G401 (cell line): ENCODE results near the gene EIF5A2. TPM values are rescaled to one million over a fixed set of nuclear protein-coding genes. Genes with fewer than 3 reads are reported as not detected.

ENCODE experiments used
- DNase-seq: peaks from one replicate; pipeline ENCODE4 v3.0.0-alpha.2; 2015; ENCODE audit warnings: low spot score
- in situ Hi-C: cut with HindIII; loops from 2 replicates; pipeline ENCODE4 v1.10.0; 2016; ENCODE audit warnings: low sequenced_read_pairs, mixed read lengths
- total RNA-seq: library from RNA; depleted of rRNA; stranded (reverse); fragments of >200 nt; shearing (Covaris generic); gene quantifications from 2 replicates; pipeline ENCODE4 v1.2.3, GENCODE V29; 2014; rRNA removed

EIF5A2 gene
- total RNA-seq, 1 experiment from 2014 or later = 15.6 TPM

- in situ Hi-C loops = no loop called here
- DNase-seq = no peak
Observed at GRCh38 chr3:170864525-170865208, 43.8 kb downstream of the EIF5A2 start.

GRCh38 chr3:170863816-170864215 lies 44.6 kb downstream of the EIF5A2 start:
- DNase-seq = no peak
- in situ Hi-C loops = no loop called here

DNA sequence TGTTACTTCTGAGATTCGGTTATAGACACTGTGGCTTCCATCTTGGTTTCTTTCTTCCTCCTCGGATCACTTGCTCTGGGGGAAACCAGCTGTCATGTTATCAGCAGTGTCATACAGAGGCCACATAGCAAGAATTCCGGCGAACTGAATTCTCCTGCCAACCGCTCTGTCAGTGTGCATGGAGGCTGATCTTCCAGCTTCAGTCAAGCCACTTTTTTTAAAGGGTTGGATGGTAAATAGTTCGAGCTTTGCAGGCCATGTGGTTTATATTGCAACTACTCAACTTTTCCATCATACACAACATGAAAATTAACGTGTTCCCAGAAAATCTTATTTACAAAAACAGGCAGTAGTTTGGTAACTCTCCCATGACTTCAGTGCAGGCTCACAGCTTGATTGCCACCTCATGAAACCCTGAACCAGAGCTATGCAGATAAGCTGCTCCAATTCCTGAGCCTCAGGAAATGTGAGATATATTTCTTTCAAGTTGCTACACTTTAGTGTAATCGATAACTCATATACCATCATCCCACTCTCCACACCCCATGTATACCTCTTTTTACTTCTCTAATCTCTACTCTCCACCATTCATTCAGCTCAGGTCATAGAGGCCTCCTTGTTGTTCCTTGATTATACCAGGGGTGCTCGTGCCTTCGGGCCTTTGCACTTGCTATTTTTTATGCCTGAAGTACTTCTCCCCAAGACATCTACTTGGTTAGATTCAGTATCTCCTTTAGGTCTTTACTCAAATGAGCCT lies 45.6 kb downstream of the EIF5A2 start:
- in situ Hi-C loops = no loop called here
- DNase-seq = no peak

DNA sequence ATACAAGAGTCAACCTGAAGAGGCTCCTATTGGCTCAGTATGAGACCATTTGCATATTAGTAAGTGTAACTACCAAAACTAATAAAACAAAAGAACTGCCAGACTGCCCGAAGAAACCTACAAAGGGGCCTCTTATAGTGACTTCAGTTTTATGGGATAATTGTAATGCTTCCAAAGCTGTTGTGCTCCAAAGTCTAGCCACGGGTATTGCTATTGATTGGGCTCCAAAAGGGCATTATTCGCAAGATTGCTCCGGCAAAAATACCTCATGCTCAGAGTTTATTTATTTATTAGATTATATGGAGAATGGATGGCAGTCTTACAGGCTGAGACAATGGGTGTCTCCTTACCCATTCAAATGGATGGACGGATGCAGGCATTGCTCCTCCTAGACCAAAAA lies 49.8 kb downstream of the EIF5A2 start:
- DNase-seq = no peak
- in situ Hi-C loops = no loop called here

DNA sequence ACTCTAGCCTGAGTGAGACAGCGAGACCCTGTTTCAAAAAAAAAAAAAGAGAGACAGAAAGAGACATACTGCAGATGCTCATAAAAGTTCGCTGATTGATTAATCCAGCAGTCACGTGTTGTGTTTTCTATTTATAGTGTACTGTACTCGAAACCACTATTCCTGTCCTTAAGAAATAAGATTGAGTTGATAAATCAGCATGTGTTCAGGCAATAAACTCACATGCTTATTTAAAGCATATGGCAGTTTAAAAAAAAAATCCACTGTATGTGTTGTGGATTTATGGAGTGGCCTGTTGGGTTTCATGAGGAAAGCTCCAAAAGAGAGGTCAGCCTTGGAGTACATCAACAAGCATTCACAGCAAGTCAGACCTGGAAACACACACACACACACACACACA lies 56.1 kb downstream of the EIF5A2 start:
- in situ Hi-C loops = no loop called here
- no peak for DNase-seq

DNA sequence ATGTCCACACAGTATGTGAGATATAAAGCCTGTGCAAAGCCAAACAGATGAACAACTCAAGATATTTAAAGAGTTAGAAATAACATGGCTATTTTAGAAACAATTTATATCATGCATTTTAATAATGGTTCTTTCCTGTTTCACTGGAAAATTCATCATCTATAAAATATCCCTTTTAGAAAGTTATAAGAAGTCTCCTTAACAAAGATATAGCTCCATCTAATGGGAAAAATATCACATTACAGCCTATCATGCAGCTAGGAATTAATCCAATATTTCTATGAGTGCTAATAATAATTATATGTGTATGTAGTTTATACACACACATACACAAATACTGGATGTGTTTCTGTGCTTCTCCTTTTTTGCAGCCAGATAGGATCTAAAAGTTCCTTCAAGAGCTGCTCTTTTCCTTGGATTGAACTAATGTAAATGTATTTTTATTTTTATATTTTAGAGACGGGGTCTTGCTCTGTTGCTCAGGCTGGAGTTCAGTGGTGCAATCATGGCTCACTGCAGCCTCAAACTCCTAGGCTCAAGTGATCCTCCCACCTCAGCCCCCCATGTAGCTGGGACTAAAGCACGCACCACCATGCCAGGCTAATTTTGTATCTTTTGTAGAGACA lies 60.0 kb downstream of the EIF5A2 start:
- DNase-seq = no peak
- in situ Hi-C loops = no loop called here

DNA sequence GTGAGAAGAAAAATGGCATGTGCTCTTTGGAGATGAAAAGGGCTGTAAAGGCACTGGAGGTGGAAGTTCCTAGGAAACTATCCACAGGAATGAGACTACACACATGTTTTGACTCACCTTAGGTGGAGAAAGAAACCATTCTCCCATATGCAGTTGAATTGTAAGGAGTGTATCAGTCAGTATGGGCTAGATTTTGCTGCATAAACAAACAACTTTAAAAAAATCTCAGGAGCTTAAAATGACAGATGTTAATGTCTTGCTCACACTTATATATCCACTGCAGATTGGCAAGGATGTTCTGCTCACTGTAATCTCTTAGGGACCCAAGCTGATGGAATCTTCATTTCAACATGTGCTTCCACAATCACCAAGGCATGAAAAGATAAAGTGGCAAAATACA lies 64.1 kb downstream of the EIF5A2 start:
- in situ Hi-C loops = no loop called here

DNA sequence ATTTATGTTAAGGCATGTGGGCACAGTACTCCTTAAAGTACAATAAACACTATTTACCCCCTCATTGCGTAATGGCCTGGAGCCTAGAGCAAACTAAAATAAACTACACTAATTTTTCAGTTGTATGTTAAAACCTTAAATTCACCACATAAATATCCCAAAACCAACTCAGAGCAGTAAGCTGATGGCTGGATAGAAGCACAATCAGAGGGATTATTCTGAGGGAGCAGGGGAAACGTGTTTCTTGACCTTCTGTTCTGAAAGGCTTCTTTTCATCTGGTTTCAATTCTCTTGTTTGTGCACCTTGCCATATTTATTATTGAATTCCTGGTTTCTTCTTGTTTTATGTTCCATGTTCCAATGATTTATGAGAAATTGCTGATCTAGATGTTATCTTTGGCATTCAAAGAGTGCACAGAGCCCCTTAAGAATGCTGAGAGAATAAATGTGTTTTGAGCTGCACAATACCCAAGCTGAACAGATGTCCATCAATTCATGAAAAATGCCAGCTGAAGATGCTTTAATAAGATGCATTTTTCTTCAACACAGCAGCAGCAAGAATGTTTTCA lies 68.1 kb downstream of the EIF5A2 start:
- in situ Hi-C loops = no loop called here
- DNase-seq = no peak

More for the DNA sequence above, 64.1 kb downstream of the EIF5A2 start:
- DNase-seq = no peak

DNA sequence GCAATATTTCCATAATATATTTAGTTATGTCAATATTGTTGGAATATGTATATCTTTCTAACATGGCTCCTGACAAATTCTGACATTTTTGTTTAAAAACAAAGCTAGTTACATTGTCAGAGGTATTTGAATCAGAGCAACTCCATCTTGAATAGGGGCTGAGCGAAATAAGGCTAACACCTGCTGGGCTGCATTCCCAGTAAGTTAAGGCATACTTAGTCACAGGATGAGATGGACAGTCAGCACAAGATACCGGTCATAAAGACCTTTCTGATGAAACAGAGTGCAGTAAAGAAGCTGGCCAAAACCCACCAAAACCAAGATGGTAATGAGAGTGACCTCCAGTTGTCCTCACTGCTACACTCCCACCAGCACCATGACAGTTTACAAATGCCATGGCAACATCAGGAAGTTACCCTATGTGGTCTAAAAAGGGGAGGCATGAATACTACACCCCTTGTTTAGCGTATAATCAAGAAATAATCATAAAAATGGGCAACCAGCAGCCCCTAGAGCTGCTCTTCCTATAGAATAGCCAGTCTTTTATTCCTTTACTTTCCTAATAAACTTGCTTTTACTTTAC lies 68.8 kb downstream of the EIF5A2 start:
- no peak for DNase-seq

More for the DNA sequence above, 68.8 kb downstream of the EIF5A2 start:
- in situ Hi-C loops = no loop called here

Other genes with a start within 250 kb of the EIF5A2 start
- gene RPL22L1, start 38.4 kb downstream of the EIF5A2 start, total RNA-seq = 278 and 380 TPM in 2 replicates
- not detected in 2 replicates for gene SLC2A2, start 118.1 kb upstream of the EIF5A2 start, total RNA-seq